Activated gamma-delta T cell treated with Interleukin-2 at 50 U/mL for 16 hours (primary cell): ENCODE data around the gene IGF2R.

Experiments used
- DNase-seq: peaks from one replicate; pipeline ENCODE4 v3.0.0-alpha.2; 2020

IGF2R gene

DNA sequence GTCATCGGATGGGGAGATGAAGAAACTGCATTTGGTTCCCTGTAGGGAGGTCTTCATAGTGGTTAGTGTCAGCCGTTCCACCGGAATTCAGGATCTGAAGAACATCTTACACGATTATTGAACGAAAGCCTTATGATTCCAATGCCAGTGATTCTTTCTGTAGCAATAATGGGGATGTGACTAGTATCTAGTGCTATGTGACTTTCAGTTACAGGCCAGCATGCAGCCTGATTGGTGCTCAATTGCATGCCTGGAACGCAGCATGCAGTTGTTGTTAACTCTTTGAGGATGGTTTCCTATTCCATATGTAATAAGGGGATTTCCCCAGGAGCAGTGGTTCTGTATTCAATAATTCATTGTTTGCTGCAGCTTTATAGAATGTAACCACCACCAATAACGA lies 81.1 kb downstream of the IGF2R start:
- DNase-seq = no peak

GRCh38 chr6:160051390-160051789 lies 82.5 kb downstream of the IGF2R start:
- no peak for DNase-seq

DNA sequence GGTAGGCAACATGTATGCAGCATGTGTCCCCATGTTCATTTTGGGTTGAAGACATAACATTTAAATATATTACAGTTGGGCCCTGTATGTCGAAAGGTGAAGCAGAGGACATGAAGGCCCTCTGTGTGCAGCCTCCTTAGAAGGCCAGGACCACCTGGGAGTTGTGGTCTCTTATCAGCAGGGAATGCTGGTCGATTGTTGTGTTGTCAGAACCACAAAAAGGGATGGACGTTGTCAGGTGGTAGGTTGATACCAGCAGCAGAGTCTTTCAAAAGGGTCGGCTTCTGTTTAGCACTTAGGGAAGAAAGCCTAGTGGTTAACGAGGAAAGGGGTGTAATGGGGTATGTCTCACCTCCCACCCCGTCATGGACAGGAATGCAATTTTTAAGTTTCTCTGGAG lies 85.4 kb downstream of the IGF2R start:
- no peak for DNase-seq

GRCh38 chr6:160054913-160055312 lies 86.0 kb downstream of the IGF2R start:
- DNase-seq = no peak

- DNase-seq = no peak
Observed at GRCh38 chr6:160055378-160055777, 86.5 kb downstream of the IGF2R start.

GRCh38 chr6:160055813-160056212 lies 86.9 kb downstream of the IGF2R start:
- no peak for DNase-seq

- DNase-seq = no peak
Observed at GRCh38 chr6:160057080-160057479, 88.2 kb downstream of the IGF2R start.

- DNase-seq = no peak
Observed at GRCh38 chr6:160058603-160059215, 89.8 kb downstream of the IGF2R start.

- no peak for DNase-seq
Observed at GRCh38 chr6:160060221-160060620, 91.3 kb downstream of the IGF2R start.

- DNase-seq = no peak
Observed at GRCh38 chr6:160060920-160061447, 92.1 kb downstream of the IGF2R start.

GRCh38 chr6:160063771-160064413 lies 95.0 kb downstream of the IGF2R start:
- no peak for DNase-seq

DNA sequence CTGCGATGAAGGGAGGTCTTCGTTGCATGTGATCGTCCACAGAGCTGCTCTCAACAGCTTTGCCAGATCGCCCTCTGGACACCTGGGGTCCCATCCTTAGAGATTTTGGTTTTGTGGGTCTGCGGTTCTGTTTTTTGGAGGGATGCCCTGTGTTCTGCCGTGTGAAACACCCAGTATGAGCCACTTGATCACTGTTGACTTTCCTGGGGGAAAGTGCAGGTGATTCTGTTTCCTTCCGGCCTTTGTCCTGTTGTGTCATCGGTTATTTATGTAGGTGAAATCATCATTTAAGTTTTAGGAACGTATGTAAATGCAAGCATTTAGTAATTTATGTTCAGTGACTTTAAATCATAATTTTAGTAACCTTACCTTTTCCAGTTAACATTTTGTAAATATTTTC lies 96.3 kb downstream of the IGF2R start:
- DNase-seq = no peak

DNA sequence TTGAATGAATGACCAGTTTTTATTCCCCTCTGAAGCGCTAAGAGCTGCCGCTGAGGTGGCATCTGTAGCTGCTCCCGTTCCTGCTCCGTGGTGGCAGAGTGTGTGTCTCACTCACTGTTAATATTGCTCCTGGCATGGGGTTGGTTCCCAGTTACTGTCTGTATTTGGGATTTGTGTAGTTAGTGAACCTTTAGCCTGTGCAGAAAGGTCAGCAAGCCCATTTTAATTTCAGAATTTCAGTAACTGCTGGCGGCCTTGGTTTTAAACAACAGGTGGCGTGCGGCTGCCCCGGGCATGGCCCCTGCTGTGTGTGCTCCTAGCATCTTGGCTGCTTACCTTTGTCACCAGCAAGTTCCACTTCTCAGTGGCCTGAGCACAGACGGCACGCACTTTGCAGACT lies 98.7 kb downstream of the IGF2R start:
- DNase-seq = no peak

- no peak for DNase-seq
Observed at GRCh38 chr6:160068346-160068745, 99.5 kb downstream of the IGF2R start.

GRCh38 chr6:160069050-160069454 lies 100.2 kb downstream of the IGF2R start:
- peak; percentile 33 for DNase-seq

DNA sequence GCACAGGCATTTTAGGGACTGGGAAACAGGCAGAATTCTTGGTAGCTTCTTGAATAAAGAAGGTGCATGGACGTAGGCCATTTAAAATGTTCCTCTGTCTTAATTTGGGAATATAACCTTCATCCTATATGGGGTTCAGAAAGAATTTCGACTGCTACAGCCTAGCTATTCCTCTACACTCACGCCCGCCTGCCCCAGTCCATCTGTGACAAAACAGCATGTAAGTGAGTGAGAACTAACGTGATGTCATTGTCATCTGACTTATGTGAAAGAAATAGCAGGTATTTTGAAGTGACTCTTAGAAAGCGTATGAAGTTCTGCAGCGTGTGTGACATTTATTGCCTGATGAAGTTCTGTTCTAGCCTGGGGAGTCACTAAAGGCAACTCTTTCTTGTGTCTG lies 100.6 kb downstream of the IGF2R start:
- DNase-seq = no peak

GRCh38 chr6:160070427-160070826 lies 101.5 kb downstream of the IGF2R start:
- no peak for DNase-seq

- DNase-seq = no peak
Observed at GRCh38 chr6:160070831-160071230, 101.9 kb downstream of the IGF2R start.

- DNase-seq = no peak
Observed at GRCh38 chr6:160071805-160072690, 103.2 kb downstream of the IGF2R start.

- no peak for DNase-seq
Observed at GRCh38 chr6:160073272-160073671, 104.4 kb downstream of the IGF2R start.

DNA sequence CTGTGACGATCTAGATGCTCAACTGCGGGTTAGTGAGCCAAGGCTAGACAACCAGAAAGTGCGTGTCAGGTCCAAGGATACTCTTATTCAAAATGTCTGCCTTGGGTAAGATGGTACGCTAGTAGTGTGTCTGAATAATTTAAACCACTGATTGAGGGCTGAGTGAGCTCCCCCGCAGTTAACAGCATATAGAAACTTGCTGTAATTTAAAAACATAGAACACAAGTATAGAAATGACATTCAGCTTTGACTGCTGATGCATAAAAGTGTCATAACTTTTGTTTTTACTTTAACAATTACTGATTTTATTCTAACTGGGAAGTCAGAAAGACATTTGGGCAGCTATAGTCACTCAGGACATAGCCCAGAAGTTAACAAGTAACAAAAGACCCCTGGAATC lies 107.1 kb downstream of the IGF2R start:
- no peak for DNase-seq

DNA sequence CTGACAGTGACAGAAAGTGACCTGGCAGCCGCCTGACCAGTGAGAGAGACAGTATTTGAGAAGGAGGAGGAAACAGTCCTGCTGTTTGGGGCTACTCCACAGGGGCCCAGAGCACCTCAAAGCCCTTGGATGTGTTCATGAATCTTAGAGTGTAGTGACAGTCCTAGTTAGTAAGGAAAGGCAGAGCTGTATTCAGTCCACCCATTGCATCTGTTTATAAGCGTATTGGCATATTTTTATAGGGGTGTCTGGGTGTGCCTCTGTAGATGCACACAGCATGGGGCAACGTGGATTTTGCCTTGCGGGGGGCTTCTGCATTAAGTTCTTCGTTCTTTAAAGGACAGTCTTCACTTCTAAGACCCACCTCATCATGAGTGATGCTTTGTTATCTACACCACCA lies 108.1 kb downstream of the IGF2R start:
- no peak for DNase-seq

GRCh38 chr6:160077526-160077925 lies 108.6 kb downstream of the IGF2R start:
- no peak for DNase-seq
